A673 (cell line): Measurements from ENCODE around the gene RASSF8. TPM values are rescaled to one million over a fixed set of nuclear protein-coding genes. Genes with fewer than 3 reads are reported as not detected.

Experiments used
- BruUV-seq: library from RNA; stranded (reverse); fragments of 400-500 nt; replicated peaks from 2 replicates; lab custom pipeline; 2021; lab: Mats Ljungman, UMichigan
- CTCF ChIA-PET: fragments of 300-600 bp; sonication (Branson Sonifier 250); formaldehyde crosslinking; loops from one replicate; lab custom pipeline; 2022; ENCODE audit warnings: antibody characterized with exemption; lab: Charles Lee
- POLR2A ChIA-PET: fragments of 300-600 bp; sonication (Branson Sonifier 250); formaldehyde crosslinking; loops from one replicate; lab custom pipeline; 2022; ENCODE audit warnings: antibody characterized with exemption; ENCODE audit not compliant: low non-redundant PET; lab: Charles Lee
- DNase-seq: peaks from one replicate; pipeline ENCODE4 v3.0.0-alpha.2; 2015; ENCODE audit warnings: low spot score
- H3K27ac ChIP-seq: fragments of 200-600 bp; sonication (generic); 2 replicates; pipeline ENCODE4 v1.5.1; 2016; ENCODE audit warnings: mixed run types, low read depth, mild to moderate bottlenecking, mixed read lengths, antibody characterized with exemption, low read length; ENCODE audit not compliant: poor library complexity, severe bottlenecking
- H3K27me3 ChIP-seq: fragments of 200-600 bp; sonication (generic); replicated peaks from 2 replicates; pipeline ENCODE4 v1.6.1; 2017; ENCODE audit warnings: mixed run types, low read depth, mild to moderate bottlenecking, mixed read lengths, antibody characterized with exemption, low read length; ENCODE audit not compliant: insufficient read depth, poor library complexity
- H3K36me3 ChIP-seq: fragments of 200-600 bp; sonication (generic); 2 replicates; pipeline ENCODE4 v1.6.1; 2016; ENCODE audit warnings: mixed run types, mild to moderate bottlenecking, mixed read lengths, antibody characterized with exemption, low read length; ENCODE audit not compliant: insufficient read depth, poor library complexity, severe bottlenecking
- H3K4me1 ChIP-seq: fragments of 200-600 bp; sonication (generic); 2 replicates; pipeline ENCODE4 v1.6.1; 2017; ENCODE audit warnings: mixed run types, mild to moderate bottlenecking, mixed read lengths, antibody characterized with exemption, low read length; ENCODE audit not compliant: insufficient read depth, poor library complexity, severe bottlenecking
- H3K4me3 ChIP-seq: fragments of 200-600 bp; sonication (generic); 2 replicates; pipeline ENCODE4 v1.5.1; 2016; ENCODE audit warnings: low read depth, mixed run types, mild to moderate bottlenecking, mixed read lengths, low read length; ENCODE audit not compliant: poor library complexity, severe bottlenecking
- H3K9me3 ChIP-seq: fragments of 200-600 bp; sonication (generic); 2 replicates; pipeline ENCODE4 v1.6.1; 2016; ENCODE audit warnings: mixed run types, low read depth, mild to moderate bottlenecking, mixed read lengths, antibody characterized with exemption, low read length; ENCODE audit not compliant: poor library complexity, severe bottlenecking
- CTCF ChIP-seq: fragments of 300-800, 200-600 bp; sonication (generic); conservative IDR thresholded peaks from 2 replicates; pipeline ENCODE4 v1.5.1; 2017; ENCODE audit warnings: low read depth, mild to moderate bottlenecking, antibody characterized with exemption, low read length, moderate library complexity, mixed read lengths
- EZH2 ChIP-seq: fragments of 200-600 bp; sonication (generic); IDR thresholded peaks from 2 replicates; pipeline ENCODE4 v1.6.1; 2017; ENCODE audit warnings: borderline replicate concordance, low read depth, mild to moderate bottlenecking, mixed read lengths, antibody characterized with exemption, low read length; ENCODE audit not compliant: poor library complexity, severe bottlenecking
- intact Hi-C: fragments of 100-400 bp; cut with micrococcal nuclease; formaldehyde crosslinking; loops from one replicate; pipeline ENCODE4 v1.10.0; 2022; ENCODE audit not compliant: unreplicated experiment
- total RNA-seq: library from RNA; stranded (reverse); gene quantifications from 2 replicates; pipeline ENCODE4 v1.2.3, GENCODE V29; 2021

The RASSF8 gene
- total RNA-seq, 1 experiment from 2014 or later: 23.1 TPM

- BruUV-seq: no TSS peak
- H3K4me1 ChIP-seq: no peaks in the 10 kb centered on the region
- H3K36me3 ChIP-seq: no peaks in the 10 kb centered on the region
- DNase-seq: no peak
- CTCF ChIA-PET: no interaction called here
- H3K27ac ChIP-seq: no peak overlapping the region
- POLR2A ChIA-PET: no interaction called here
- no peaks in the 10 kb centered on the region for H3K9me3 ChIP-seq
- no peak overlapping the region for H3K4me3 ChIP-seq
- no peak for TF ChIP-seq EZH2
- TF ChIP-seq CTCF: no peak
- no peaks in the 10 kb centered on the region for H3K27me3 ChIP-seq
- intact Hi-C loops: no loop called here
Measured at GRCh38 chr12:25980035-25980434, 21.6 kb downstream of the RASSF8 start.

- H3K4me1 ChIP-seq: no peaks in the 10 kb centered on the region
- no peak for TF ChIP-seq CTCF
- TF ChIP-seq EZH2: no peak
- no peak overlapping the region for H3K4me3 ChIP-seq
- no peaks in the 10 kb centered on the region for H3K36me3 ChIP-seq
- intact Hi-C loops: no loop called here
- H3K27ac ChIP-seq: no peak overlapping the region
- no peaks in the 10 kb centered on the region for H3K27me3 ChIP-seq
- no peak for DNase-seq
- BruUV-seq: no TSS peak
- ChIA-PET CTCF (no interaction called here), POLR2A (no interaction called here)
- no peaks in the 10 kb centered on the region for H3K9me3 ChIP-seq
Measured at GRCh38 chr12:25981597-25981996, 23.1 kb downstream of the RASSF8 start.

- Histone ChIP-seq H3K4me3 (no peak overlapping the region), H3K9me3 (no peaks in the 10 kb centered on the region), H3K27me3 (no peaks in the 10 kb centered on the region), H3K4me1 (no peaks in the 10 kb centered on the region), H3K36me3 (no peaks in the 10 kb centered on the region), H3K27ac (no peak overlapping the region)
- ChIA-PET POLR2A (interaction anchor here (0.6 kb wide), 1 partner anchor 486 kb away, joined by 3 read pairs; no protein-coding TSS in a partner anchor), CTCF (no interaction called here)
- no peak for TF ChIP-seq EZH2
- no peak for TF ChIP-seq CTCF
- intact Hi-C loops: no loop called here
- BruUV-seq: no TSS peak
- DNase-seq: no peak
Measured at GRCh38 chr12:25982416-25982815, 23.9 kb downstream of the RASSF8 start.
